Spleen (tissue), 11 donors: ENCODE data around the gene TENT5A. TPM values are rescaled to one million over a fixed set of nuclear protein-coding genes. Genes with fewer than 3 reads are reported as not detected.

Source experiments
- DNase-seq: peaks from one replicate; pipeline ENCODE4 v3.0.0-alpha.2; 2020
- H3K27ac ChIP-seq, 8 donors: fragments of 200-600 bp; sonication (generic) in 7 of 8; 1 replicate in 4 of 8; 2 replicates in 4 of 8; pipeline versions ENCODE4 v1.5.0 to v1.8.0; 2016 to 2021; ENCODE audit warnings: inconsistent platforms in 4 of 8, mild to moderate bottlenecking in 4 of 8, moderate library complexity in 1 of 8
- H3K27me3 ChIP-seq, 7 donors: fragments of 200-600 bp; sonication (generic) in 6 of 7; replicated peaks in 1 of 7; 1 replicate in 4 of 7; 2 replicates in 3 of 7; pipeline versions ENCODE4 v1.5.0 to v1.8.0; 2016 to 2021; ENCODE audit warnings: inconsistent platforms in 3 of 7, mild to moderate bottlenecking in 1 of 7
- H3K36me3 ChIP-seq, 6 donors: fragments of 200-600 bp; sonication (generic) in 5 of 6; 1 replicate in 4 of 6; 2 replicates in 2 of 6; pipeline versions ENCODE4 v1.5.0 to v1.8.0; 2016 to 2021; ENCODE audit warnings: inconsistent platforms in 2 of 6
- H3K4me1 ChIP-seq, 6 donors: fragments of 200-600 bp; sonication (generic) in 5 of 6; 1 replicate in 3 of 6; 2 replicates in 3 of 6; pipeline versions ENCODE4 v1.5.0 to v1.8.0; 2016 to 2021; ENCODE audit warnings: inconsistent platforms in 3 of 6
- H3K4me3 ChIP-seq, 8 donors: fragments of 200-600 bp; sonication (generic) in 7 of 8; 1 replicate in 4 of 8; 2 replicates in 4 of 8; pipeline versions ENCODE4 v1.5.0 to v1.8.0; 2016 to 2021; ENCODE audit warnings: inconsistent platforms in 4 of 8, mild to moderate bottlenecking in 4 of 8, moderate library complexity in 2 of 8
- H3K9me3 ChIP-seq, 8 donors: fragments of 200-600 bp; sonication (generic) in 7 of 8; 1 replicate in 4 of 8; 2 replicates in 4 of 8; pipeline versions ENCODE4 v1.5.0 to v1.8.0; 2016 to 2021; ENCODE audit warnings: inconsistent platforms in 4 of 8
- CTCF ChIP-seq, 11 experiments: fragments of 200-600 bp in 7 of 11; fragments of 450-650 bp in 4 of 11; sonication (generic) in 4 of 11; IDR thresholded peaks in 8 of 11; conservative IDR thresholded peaks in 3 of 11; 1 replicate in 7 of 11; 2 replicates in 4 of 11; pipeline versions ENCODE4 v1.4.0 to v1.8.0; 2016 to 2021; ENCODE audit warnings: antibody characterized with exemption in 11 of 11, inconsistent platforms in 4 of 11, mild to moderate bottlenecking in 1 of 11
- POLR2A ChIP-seq, 3 donors: fragments of 450-650 bp; IDR thresholded peaks; one replicate each; pipeline ENCODE4 v1.5.1; 2017; ENCODE audit warnings: antibody characterized with exemption in 3 of 3, mild to moderate bottlenecking in 1 of 3
- POLR2AphosphoS5 ChIP-seq, 3 donors: sonication (generic); formaldehyde crosslinking; IDR thresholded peaks; one replicate each; pipeline ENCODE4 v1.5.1; 2017; ENCODE audit warnings: antibody characterized with exemption in 3 of 3
- WGBS, 5 donors: extraction: QIAGEN DNeasy Blood & Tissue Kit in 3 of 5; methylation state at CpG; one replicate each; pipeline versions ENCODE4 v1.1.5 to v1.1.7; 2013 to 2018; 5-methylcytosine and 5-hydroxymethylcytosine counted together
- intact Hi-C: fragments of 100-400 bp; cut with DNase I; formaldehyde crosslinking; loops from one replicate; pipeline ENCODE4 v1.15.0; 2023; ENCODE audit warnings: low total_unique reads
- polyA plus RNA-seq, 3 donors: library from polyadenylated mRNA; stranded (reverse); fragments of 200-250 nt; gene quantifications; one replicate each; pipeline ENCODE4 v1.2.1, GENCODE V29; 2013
- total RNA-seq, 7 donors: library from RNA; depleted of rRNA in 3 of 7; stranded (reverse); fragments of >200 nt in 3 of 7; fragmentation: NEBNext Ultra II Directional in 4 of 7; extraction: Animal tissue kit (Norgen Biotek cat#: 25700) in 4 of 7; gene quantifications; one replicate each; pipeline versions ENCODE4 v1.1.0 to v1.2.1, GENCODE V29; 2016 to 2021
- donor health status: healthy with polysubstance abuse.
- donor health status: DM: no; HTN: no; CAD: no; lungs with moderate emphysema.
- donor health status: DM: no; HTN: no; CAD: no.
- donor health status: Bipolar disorder and iron deficiency.
- donor health status: healthy.
- donor health status: DM: no; HTN: no; CAD: no.
- donor health status: DM: yes; HTN: yes; CAD: no.

The TENT5A gene
- total and polyA plus RNA-seq, 10 donors, result 3.0 to 25.2 (median 15.3) TPM

DNA sequence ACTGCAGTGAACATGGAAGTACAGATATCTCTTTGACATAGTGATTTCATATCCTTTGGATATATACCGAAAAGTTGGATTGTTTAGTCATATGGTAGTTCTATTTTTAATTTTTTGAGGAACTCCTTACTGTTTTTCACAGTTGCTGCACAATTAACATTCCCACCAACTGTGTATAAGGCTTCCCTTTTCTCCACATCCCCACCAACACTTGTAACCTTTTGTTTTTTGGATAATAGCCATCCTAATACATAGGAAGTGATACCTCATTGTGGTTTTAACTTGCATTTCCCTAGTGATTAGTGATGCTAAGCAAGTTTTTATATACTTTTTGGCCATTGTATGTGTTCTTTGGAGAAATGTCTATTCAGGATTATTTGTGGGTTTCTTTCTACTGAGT, 45.1 kb upstream of the TENT5A start:
- Histone ChIP-seq H3K27me3 (no peaks in the 10 kb centered on the region), H3K36me3 (no peaks in the 10 kb centered on the region), H3K4me3 (no peak overlapping the region), H3K27ac (no peak overlapping the region), H3K9me3 (peaks cover 0 to 8% (median 0%) of the 10 kb centered on the region in 8 donors), H3K4me1 (peaks cover 0 to 6% (median 0%) of the 10 kb centered on the region in 6 donors)
- TF ChIP-seq POLR2A (IDR thresholded peaks at IDR 0.05) (no peak), CTCF (IDR thresholded peaks at IDR 0.05 in 8 of 11, conservative IDR thresholded peaks at IDR 0.05 in 3 of 11) (no peak), POLR2AphosphoS5 (IDR thresholded peaks at IDR 0.05) (no peak)
- WGBS, 5 donors, result 29 to 41% (median 32%) methylated on average over 1 of the region's 1 CpG
- DNase-seq, result no peak
- intact Hi-C loops, result no loop called here

DNA sequence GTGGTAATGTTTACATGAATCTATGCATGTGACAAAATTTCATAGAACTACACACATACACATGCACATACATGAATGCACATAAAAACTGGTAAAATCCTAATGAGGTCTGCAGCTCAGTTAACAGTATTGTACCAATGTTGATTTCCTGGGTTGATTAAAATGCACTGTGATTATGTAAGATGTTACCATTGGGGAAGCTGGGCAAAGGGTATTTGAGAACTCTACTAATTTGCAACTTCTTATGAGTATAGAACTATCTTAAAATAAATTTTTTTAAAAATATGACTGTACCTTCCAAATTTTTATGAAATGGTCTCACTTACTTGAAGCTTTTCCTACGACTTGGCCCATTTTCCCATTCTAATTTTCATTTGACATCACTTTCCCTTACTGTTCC, 43.4 kb upstream of the TENT5A start:
- WGBS, 5 donors, result 64 to 85% (median 68%) methylated on average over 1 of the region's 1 CpG
- no peak overlapping the region for H3K27ac ChIP-seq
- H3K27me3 ChIP-seq, result no peaks in the 10 kb centered on the region
- DNase-seq, result no peak
- H3K36me3 ChIP-seq, result no peaks in the 10 kb centered on the region
- TF ChIP-seq CTCF (IDR thresholded peaks at IDR 0.05 in 8 of 11, conservative IDR thresholded peaks at IDR 0.05 in 3 of 11) (no peak), POLR2AphosphoS5 (IDR thresholded peaks at IDR 0.05) (no peak), POLR2A (IDR thresholded peaks at IDR 0.05) (no peak)
- H3K4me3 ChIP-seq, result no peak overlapping the region
- H3K4me1 ChIP-seq, result peaks cover 0 to 6% (median 0%) of the 10 kb centered on the region in 6 donors
- intact Hi-C loops, result no loop called here
- H3K9me3 ChIP-seq, result peaks cover 0 to 8% (median 0%) of the 10 kb centered on the region in 8 donors

DNA sequence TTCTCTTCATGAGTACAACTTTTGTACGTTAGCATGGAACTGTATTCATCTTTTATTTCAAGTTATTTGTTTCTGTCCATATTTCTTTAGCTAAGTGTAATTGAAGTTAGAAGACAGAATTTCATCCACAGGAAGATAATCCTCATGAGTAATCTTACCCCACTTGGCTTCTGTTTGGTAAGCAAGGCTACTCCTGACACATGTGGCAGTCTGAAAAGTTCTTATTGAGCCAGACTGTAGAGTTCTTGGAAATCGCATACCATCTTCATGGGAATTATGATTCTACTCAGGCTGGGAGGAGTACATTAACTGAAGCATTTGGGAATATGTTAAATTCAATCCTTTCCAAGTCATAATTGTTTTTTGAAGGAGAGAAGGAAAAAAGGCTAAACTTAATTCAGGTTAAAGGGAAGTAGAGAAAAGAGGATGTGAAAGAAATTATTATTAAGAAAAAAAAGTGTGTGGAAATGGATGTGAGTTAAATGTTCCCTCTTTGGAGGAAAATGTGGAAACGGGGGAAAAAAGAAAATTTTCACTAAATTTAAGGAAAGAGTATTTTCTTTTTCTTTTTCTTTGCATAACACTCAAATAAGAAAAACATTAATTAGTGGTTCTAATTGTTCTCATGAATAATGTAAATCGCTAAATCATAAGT, 41.5 kb upstream of the TENT5A start:
- intact Hi-C loops, result no loop called here

More for the DNA sequence above, 41.5 kb upstream of the TENT5A start:
- no peaks in the 10 kb centered on the region for H3K27me3 ChIP-seq
- WGBS, 5 donors, result 64 to 90% (median 68%) methylated on average over 4 of the region's 4 CpGs
- H3K4me1 ChIP-seq, result peaks cover 0 to 6% (median 0%) of the 10 kb centered on the region in 6 donors
- peaks cover 0 to 8% (median 0%) of the 10 kb centered on the region in 8 donors for H3K9me3 ChIP-seq
- H3K27ac ChIP-seq, result no peak overlapping the region
- no peaks in the 10 kb centered on the region for H3K36me3 ChIP-seq
- TF ChIP-seq CTCF (IDR thresholded peaks at IDR 0.05 in 8 of 11, conservative IDR thresholded peaks at IDR 0.05 in 3 of 11), result no peak
- no peak for TF ChIP-seq POLR2AphosphoS5 (IDR thresholded peaks at IDR 0.05)
- TF ChIP-seq POLR2A (IDR thresholded peaks at IDR 0.05), result no peak
- no peak overlapping the region for H3K4me3 ChIP-seq
- no peak for DNase-seq
